ENCODE measurements around the gene AUTS2. TPM values are rescaled to one million over a fixed set of nuclear protein-coding genes. Genes with fewer than 3 reads are reported as not detected.

Gene AUTS2
- total RNA-seq, 2 experiments from 2014 or later: 15.2 to 16.3 TPM

GRCh38 chr7:69837387-69838068 is 239.3 kb downstream of the AUTS2 start:
- Mint-ChIP-seq H3K36me3 (ENCODE audit: low read depth) (no peaks in the 10 kb centered on the region), H3K4me3 (no peak overlapping the region)
- CTCF ChIA-PET: no interaction called here

DNA sequence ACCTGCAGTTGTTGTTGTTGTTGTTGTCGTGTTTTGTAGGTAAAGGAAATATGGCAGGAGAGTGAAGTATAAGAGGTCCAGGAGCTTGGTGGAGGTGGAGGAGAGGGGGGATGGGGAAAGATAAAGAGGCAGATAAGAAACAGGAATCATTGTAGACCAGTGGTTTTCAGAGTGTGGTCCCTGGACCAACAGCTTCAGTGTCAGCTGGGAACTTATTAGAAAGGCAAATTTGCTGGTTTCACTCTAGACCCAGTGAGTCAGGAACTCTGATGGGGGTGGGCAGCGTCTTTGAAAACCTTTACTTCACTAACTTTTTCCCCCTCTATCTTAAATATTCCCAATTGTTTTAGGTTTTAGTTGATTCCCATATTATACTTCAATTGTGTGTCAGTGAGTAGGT is 241.5 kb downstream of the AUTS2 start:
- H3K9me3 Mint-ChIP-seq (ENCODE audit: insufficient read depth): no peaks in the 10 kb centered on the region
- POLR2A ChIA-PET: no interaction called here
- peaks cover 24% of the 10 kb centered on the region for H3K27me3 Mint-ChIP-seq (ENCODE audit: low read depth)
- CTCF ChIA-PET: no interaction called here
- no peaks in the 10 kb centered on the region for H3K36me3 Mint-ChIP-seq (ENCODE audit: low read depth)
- H3K4me1 Mint-ChIP-seq (ENCODE audit: low read depth): no peaks in the 10 kb centered on the region
- DNase-seq: no peak
- no peak for ATAC-seq
- no peak overlapping the region for H3K27ac Mint-ChIP-seq
- H3K4me3 Mint-ChIP-seq: no peak overlapping the region

More at GRCh38 chr7:69837387-69838068, 239.3 kb downstream of the AUTS2 start:
- DNase-seq (no peak), ATAC-seq (no peak)
- no peaks in the 10 kb centered on the region for H3K9me3 Mint-ChIP-seq (ENCODE audit: insufficient read depth)
- H3K4me1 Mint-ChIP-seq (ENCODE audit: low read depth): no peaks in the 10 kb centered on the region
- POLR2A ChIA-PET: interaction anchor here (0.8 kb wide), 1 partner anchor 16 kb away, joined by 4 read pairs; no protein-coding TSS in a partner anchor
- H3K27me3 Mint-ChIP-seq (ENCODE audit: low read depth): peaks cover 21% of the 10 kb centered on the region
- H3K27ac Mint-ChIP-seq: no peak overlapping the region

DNA sequence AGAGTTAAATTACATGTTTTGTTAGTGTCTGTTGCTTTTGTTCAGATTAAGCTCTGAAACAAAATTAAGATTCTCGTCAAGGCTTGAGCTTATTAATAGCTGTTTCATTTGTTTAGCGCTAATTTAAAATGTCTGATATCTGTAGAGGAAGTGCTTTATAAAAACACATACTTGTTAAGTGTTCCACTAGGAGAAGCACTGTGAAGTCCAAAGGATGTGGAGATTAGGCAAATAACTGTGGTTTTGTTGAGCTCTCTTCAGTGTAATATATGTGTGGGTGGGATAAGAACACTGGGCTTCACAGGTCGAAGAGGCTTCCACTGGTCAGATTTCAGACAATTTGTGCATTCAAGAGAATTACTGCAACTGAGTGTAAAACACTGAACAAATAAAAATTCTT is 242.0 kb downstream of the AUTS2 start:
- Mint-ChIP-seq H3K4me3 (no peak overlapping the region), H3K4me1 (ENCODE audit: low read depth) (no peaks in the 10 kb centered on the region), H3K27ac (no peak overlapping the region), H3K36me3 (ENCODE audit: low read depth) (no peaks in the 10 kb centered on the region), H3K9me3 (ENCODE audit: insufficient read depth) (no peaks in the 10 kb centered on the region), H3K27me3 (ENCODE audit: low read depth) (peaks cover 24% of the 10 kb centered on the region)
- POLR2A ChIA-PET: no interaction called here
- CTCF ChIA-PET: no interaction called here
- no peak for DNase-seq
- ATAC-seq: no peak

GRCh38 chr7:69843653-69844052 is 245.4 kb downstream of the AUTS2 start:
- peaks cover 16% of the 10 kb centered on the region for H3K27me3 Mint-ChIP-seq (ENCODE audit: low read depth)
- DNase-seq (no peak), ATAC-seq (no peak)
- ChIA-PET POLR2A (no interaction called here), CTCF (no interaction called here)
- no peaks in the 10 kb centered on the region for H3K36me3 Mint-ChIP-seq (ENCODE audit: low read depth)
- no peak overlapping the region for H3K4me3 Mint-ChIP-seq
- no peaks in the 10 kb centered on the region for H3K9me3 Mint-ChIP-seq (ENCODE audit: insufficient read depth)
- H3K4me1 Mint-ChIP-seq (ENCODE audit: low read depth): no peaks in the 10 kb centered on the region
- H3K27ac Mint-ChIP-seq: no peak overlapping the region

GRCh38 chr7:69844264-69844868 is 246.1 kb downstream of the AUTS2 start:
- no peak overlapping the region for H3K4me3 Mint-ChIP-seq
- no peaks in the 10 kb centered on the region for H3K9me3 Mint-ChIP-seq (ENCODE audit: insufficient read depth)
- H3K36me3 Mint-ChIP-seq (ENCODE audit: low read depth): no peaks in the 10 kb centered on the region
- CTCF ChIA-PET: no interaction called here
- ATAC-seq: no peak
- no peak overlapping the region for H3K27ac Mint-ChIP-seq
- POLR2A ChIA-PET: no interaction called here
- no peak for DNase-seq
- no peaks in the 10 kb centered on the region for H3K4me1 Mint-ChIP-seq (ENCODE audit: low read depth)
- H3K27me3 Mint-ChIP-seq (ENCODE audit: low read depth): peaks cover 16% of the 10 kb centered on the region

- Mint-ChIP-seq H3K27ac (no peak overlapping the region), H3K9me3 (ENCODE audit: insufficient read depth) (no peaks in the 10 kb centered on the region), H3K4me3 (no peak overlapping the region), H3K36me3 (ENCODE audit: low read depth) (no peaks in the 10 kb centered on the region), H3K4me1 (ENCODE audit: low read depth) (no peaks in the 10 kb centered on the region), H3K27me3 (ENCODE audit: low read depth) (peaks cover 10% of the 10 kb centered on the region)
- DNase-seq: no peak
- ATAC-seq: no peak
- CTCF ChIA-PET: no interaction called here
- POLR2A ChIA-PET: interaction anchor here (0.5 to 0.8 kb wide), 3 partner anchors 17 to 1285 kb away, joined by 3 to 5 read pairs (median 4); no protein-coding TSS in a partner anchor
Observed at GRCh38 chr7:69845721-69846495, 247.6 kb downstream of the AUTS2 start.

- peaks cover 6% of the 10 kb centered on the region for H3K27me3 Mint-ChIP-seq (ENCODE audit: low read depth)
- H3K4me1 Mint-ChIP-seq (ENCODE audit: low read depth): no peaks in the 10 kb centered on the region
- H3K9me3 Mint-ChIP-seq (ENCODE audit: insufficient read depth): no peaks in the 10 kb centered on the region
- no peaks in the 10 kb centered on the region for H3K36me3 Mint-ChIP-seq (ENCODE audit: low read depth)
- no peak for DNase-seq
- CTCF ChIA-PET: no interaction called here
- POLR2A ChIA-PET: no interaction called here
- H3K27ac Mint-ChIP-seq: no peak overlapping the region
- ATAC-seq: no peak
- H3K4me3 Mint-ChIP-seq: no peak overlapping the region
Observed at GRCh38 chr7:69847921-69848612, 249.8 kb downstream of the AUTS2 start.

DNA sequence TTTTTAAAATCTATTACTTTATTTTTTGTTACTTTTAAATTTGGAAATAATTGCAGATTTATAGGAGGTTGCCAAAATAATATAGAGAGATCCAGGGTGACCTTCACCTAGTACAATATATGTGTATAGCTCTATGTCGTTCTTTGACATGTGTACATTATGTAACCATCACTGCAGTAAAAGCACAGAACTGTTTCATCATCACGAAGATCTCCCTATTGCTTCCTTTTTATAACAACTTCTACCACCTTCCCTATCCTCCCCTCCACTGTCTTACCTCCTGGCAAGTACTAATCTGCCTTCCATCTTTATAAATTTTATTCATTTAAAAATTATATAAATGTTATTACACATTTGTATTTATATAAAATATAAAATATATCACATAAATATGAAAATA is 251.0 kb downstream of the AUTS2 start:
- no peak overlapping the region for H3K27ac Mint-ChIP-seq
- no peaks in the 10 kb centered on the region for H3K4me1 Mint-ChIP-seq (ENCODE audit: low read depth)
- ChIA-PET POLR2A (no interaction called here), CTCF (no interaction called here)
- no peaks in the 10 kb centered on the region for H3K9me3 Mint-ChIP-seq (ENCODE audit: insufficient read depth)
- H3K27me3 Mint-ChIP-seq (ENCODE audit: low read depth): peaks cover 7% of the 10 kb centered on the region
- no peak for ATAC-seq
- H3K4me3 Mint-ChIP-seq: no peak overlapping the region
- DNase-seq: no peak
- no peaks in the 10 kb centered on the region for H3K36me3 Mint-ChIP-seq (ENCODE audit: low read depth)

DNA sequence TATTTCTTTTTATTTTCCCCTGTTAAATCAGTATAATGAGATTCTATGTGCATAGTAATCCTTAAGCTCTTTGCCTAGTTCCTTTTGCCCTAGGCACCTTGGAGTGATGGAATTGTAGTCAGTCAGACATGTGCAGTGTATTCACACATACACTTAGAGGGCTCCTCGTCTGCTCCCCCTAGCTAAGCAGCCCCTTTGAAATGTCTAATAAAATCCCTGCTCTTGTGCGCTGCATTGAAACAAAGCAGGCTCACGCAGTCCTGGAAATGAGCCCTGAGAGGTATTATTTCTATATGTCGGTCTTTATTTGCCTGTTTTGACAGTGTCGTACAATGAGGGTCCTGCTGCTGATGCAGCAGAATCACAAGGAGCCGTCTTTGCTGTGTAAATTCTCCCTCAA is 258.7 kb downstream of the AUTS2 start:
- no peaks in the 10 kb centered on the region for H3K9me3 Mint-ChIP-seq (ENCODE audit: insufficient read depth)
- DNase-seq (no peak), ATAC-seq (no peak)
- ChIA-PET CTCF (no interaction called here), POLR2A (no interaction called here)
- no peaks in the 10 kb centered on the region for H3K4me1 Mint-ChIP-seq (ENCODE audit: low read depth)
- H3K36me3 Mint-ChIP-seq (ENCODE audit: low read depth): no peaks in the 10 kb centered on the region
- H3K27ac Mint-ChIP-seq: no peak overlapping the region
- H3K4me3 Mint-ChIP-seq: no peak overlapping the region
- peaks cover 10% of the 10 kb centered on the region for H3K27me3 Mint-ChIP-seq (ENCODE audit: low read depth)

- no peak for ATAC-seq
- DNase-seq: no peak
- Mint-ChIP-seq H3K27ac (no peak overlapping the region), H3K4me1 (ENCODE audit: low read depth) (no peaks in the 10 kb centered on the region), H3K36me3 (ENCODE audit: low read depth) (no peaks in the 10 kb centered on the region), H3K4me3 (no peak overlapping the region), H3K9me3 (ENCODE audit: insufficient read depth) (no peaks in the 10 kb centered on the region), H3K27me3 (ENCODE audit: low read depth) (peaks cover 5% of the 10 kb centered on the region)
- CTCF ChIA-PET: no interaction called here
- POLR2A ChIA-PET: no interaction called here
Observed at GRCh38 chr7:69858471-69858870, 260.2 kb downstream of the AUTS2 start.

- Mint-ChIP-seq H3K27me3 (ENCODE audit: low read depth) (peaks cover 5% of the 10 kb centered on the region), H3K36me3 (ENCODE audit: low read depth) (no peaks in the 10 kb centered on the region), H3K9me3 (ENCODE audit: insufficient read depth) (no peaks in the 10 kb centered on the region), H3K4me3 (no peak overlapping the region), H3K27ac (no peak overlapping the region), H3K4me1 (ENCODE audit: low read depth) (no peaks in the 10 kb centered on the region)
- no peak for ATAC-seq
- ChIA-PET CTCF (no interaction called here), POLR2A (no interaction called here)
- no peak for DNase-seq
Observed at GRCh38 chr7:69859342-69859741, 261.1 kb downstream of the AUTS2 start.

DNA sequence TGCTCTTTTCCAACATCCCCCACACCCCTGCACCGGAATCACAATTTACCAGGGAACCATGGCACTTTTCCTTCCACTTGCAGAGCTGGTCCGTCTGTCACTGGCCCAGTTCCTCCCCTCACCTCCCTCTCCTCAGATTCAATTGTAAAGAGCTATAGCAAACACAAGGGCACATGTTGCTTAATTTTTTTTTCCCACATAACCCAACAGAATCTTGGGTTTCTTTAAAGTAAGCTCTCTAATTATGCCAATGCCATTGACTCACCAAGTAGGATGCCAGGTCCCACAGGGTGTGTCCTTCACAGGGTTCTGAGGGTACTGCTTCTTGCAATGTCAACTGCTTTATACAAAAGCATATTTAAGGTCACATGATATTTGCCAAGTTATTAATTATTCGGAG is 262.2 kb downstream of the AUTS2 start:
- Mint-ChIP-seq H3K36me3 (ENCODE audit: low read depth) (no peaks in the 10 kb centered on the region), H3K27me3 (ENCODE audit: low read depth) (peaks cover 6% of the 10 kb centered on the region), H3K4me1 (ENCODE audit: low read depth) (no peaks in the 10 kb centered on the region), H3K9me3 (ENCODE audit: insufficient read depth) (no peaks in the 10 kb centered on the region), H3K27ac (no peak overlapping the region), H3K4me3 (no peak overlapping the region)
- no peak for DNase-seq
- ChIA-PET POLR2A (no interaction called here), CTCF (no interaction called here)
- no peak for ATAC-seq

Measured in activated CD8-positive, alpha-beta T cell treated with anti-CD3 and anti-CD28 coated beads, Interleukin-2, amount 10 ng/mL, durations not matched to agents 7 days and 5 days (primary cell).